HUDEP-2 (cell line): Measurements from ENCODE around the gene EIF5A.
A peak's percentile ranks its signal among the peaks of the same experiment; 100 is the strongest.

Experiments
- DNase-seq, 76 experiments: peaks; one replicate each; lab custom pipeline; 2025; ENCODE audit not compliant: unreplicated experiment in 76 of 76; lab: John Stamatoyannopoulos, UW

EIF5A gene

GRCh38 chr17:7283471-7284216 lies 23.8 kb upstream of the EIF5A start:
- no peak for DNase-seq

GRCh38 chr17:7284911-7285310 lies 22.5 kb upstream of the EIF5A start:
- DNase-seq = no peak

DNA sequence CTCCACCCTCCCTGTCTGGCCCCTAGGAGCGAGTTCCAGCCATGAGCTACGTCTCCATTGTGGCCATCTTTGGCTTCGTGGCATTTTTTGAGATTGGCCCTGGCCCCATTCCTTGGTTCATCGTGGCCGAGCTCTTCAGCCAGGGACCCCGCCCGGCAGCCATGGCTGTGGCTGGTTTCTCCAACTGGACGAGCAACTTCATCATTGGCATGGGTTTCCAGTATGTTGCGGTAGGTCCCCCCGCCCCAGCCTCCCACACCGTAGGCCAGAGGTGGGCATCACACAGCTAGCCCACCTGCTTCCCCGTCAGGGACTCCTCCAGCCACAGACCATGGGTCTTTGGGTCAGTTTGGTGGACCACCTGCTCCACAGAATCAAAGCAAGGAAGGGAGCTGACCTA lies 21.7 kb upstream of the EIF5A start:
- DNase-seq = no peak

DNA sequence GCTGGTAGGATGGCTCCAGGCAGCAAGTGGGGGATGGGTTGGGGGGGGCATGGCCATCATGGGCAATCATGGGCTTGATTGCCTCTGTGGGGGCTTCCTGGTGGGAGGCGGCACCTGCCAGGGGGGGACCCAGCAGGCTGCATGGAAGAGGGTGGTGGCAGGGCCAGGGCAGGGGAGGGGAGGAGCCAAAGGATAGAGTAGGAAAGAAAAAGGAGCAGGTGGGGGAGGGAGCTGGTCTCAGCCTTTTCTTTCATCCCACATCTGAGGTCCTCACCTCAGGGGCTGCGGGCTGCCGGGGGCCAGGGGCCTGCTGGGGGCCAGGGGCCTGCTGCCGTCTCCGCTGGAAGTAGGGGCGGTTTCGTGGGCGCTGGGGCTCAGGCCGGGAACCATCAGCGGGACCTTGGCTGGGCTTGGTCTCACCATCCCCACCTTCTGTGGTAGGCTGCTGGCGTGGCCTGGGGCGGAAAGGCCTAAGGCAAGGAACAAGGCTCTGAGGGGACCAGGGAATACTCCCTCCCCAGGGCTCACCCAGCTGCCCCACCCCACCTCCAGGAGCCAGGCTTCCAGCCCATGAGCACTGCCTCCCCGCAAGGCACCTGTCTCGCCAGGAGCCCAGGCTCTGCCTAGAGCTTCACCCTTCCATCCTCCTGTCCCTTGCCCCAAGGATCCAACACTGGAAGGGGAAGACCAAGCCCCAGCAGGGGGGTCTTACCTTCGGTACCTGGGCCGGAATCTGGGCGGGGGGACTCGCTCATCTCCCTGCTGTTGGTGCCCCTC lies 18.0 kb upstream of the EIF5A start:
- peak in 1 of 76 experiments; percentile 11 for DNase-seq

DNA sequence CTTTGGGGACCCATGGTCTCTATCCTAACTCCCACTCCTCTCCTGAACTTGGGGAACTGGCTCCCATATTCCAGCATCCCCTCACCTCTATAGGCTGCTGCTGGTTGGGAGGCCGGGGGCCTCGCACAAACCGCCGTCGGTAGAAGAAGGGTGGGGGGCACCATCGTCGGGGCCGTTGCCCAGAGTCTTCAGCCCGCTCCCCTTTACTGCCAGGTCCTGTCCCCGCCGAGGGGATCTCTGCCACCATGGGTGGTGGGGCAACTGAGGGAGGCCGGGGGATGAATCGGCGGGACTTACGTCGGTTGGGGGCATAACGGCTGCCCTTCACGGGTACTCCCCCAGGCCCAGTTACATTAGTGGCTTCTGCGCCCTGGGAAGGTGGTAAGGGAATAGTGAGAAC lies 17.3 kb upstream of the EIF5A start:
- DNase-seq = no peak

DNA sequence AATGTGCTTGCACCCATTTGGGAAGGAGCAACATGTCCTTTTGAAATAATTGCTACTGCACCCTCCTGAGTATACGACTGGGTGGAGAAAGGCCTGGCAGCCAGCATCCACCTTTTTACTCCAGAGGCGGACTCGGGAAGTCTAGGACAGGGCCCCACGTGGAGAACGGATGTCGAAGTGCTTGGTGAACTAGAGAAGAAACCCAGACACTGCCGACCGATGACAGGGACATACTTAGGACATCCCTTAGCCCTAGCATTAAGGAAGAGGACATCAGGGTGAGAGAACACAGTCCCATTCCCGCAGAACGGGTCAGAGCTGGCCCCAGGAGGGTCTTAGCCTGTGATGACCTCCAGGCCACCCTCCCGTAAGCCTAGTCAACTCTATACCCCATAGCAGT lies 16.7 kb upstream of the EIF5A start:
- no peak for DNase-seq

DNA sequence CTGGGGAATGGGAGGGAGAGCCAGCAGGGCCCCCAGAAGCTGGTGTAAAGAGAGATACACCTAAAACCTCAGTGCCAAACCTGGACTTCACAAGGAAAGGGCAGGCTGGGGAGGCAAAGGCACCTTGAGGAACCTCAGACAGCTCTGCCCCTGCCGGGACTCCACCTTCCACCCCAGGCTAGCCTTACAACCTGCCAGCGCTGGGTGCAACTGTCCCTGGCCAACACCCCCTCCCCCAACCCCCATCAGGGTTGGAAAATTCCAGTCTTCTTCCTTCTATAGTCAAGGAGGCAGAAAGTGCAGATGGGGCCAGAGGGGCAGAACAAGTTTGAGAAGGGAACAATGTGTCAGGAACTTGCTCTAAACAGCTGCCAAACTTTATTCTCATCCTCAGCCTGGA lies 15.2 kb upstream of the EIF5A start:
- DNase-seq = no peak

GRCh38 chr17:7292729-7293128 lies 14.7 kb upstream of the EIF5A start:
- DNase-seq = no peak

- peak in 4 of 76 experiments; percentile 14 to 44 (median 26) for DNase-seq
Observed at GRCh38 chr17:7293159-7293558, 14.3 kb upstream of the EIF5A start.

DNA sequence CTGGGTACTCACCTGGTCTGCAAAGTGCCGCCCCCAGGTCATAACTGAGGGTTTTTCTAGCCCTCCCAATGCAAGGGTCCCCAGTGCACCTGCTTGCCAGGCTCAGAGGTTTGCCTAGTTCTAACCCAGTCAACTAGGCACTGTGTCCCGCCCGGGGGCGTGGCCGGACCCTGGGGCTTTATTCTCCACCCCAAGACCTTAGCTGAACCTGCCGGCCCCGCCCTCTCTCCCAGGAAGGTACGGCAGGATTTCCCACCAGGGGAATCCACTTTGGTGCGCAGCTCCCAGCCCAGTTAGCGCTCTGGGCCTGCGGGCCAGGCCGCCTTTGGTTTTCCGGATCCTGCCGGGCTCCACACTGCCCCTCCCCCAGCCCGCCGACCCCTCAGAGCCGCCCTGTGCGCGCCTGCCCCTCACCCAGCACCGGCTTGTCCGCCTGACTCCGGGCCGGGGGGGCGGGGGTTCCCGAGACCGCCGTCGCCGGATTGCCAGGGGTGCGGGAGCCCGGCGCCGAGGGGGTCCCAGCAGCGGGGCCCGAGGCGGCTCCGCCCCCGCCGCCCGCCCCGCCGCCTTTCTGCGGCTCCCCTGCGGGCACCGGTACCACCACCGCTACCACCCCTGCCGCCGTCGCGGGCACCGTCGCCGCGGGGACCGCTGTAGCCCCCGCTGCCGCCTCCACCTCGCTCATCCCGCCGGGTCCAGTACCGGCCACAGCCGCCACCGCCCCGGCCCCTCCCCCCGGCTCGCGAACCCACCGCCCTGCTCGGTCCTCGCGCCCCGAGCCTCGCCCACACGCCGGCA lies 13.4 kb upstream of the EIF5A start:
- peak in 63 of 76 experiments; percentile 11 to 81 (median 61) for DNase-seq

DNA sequence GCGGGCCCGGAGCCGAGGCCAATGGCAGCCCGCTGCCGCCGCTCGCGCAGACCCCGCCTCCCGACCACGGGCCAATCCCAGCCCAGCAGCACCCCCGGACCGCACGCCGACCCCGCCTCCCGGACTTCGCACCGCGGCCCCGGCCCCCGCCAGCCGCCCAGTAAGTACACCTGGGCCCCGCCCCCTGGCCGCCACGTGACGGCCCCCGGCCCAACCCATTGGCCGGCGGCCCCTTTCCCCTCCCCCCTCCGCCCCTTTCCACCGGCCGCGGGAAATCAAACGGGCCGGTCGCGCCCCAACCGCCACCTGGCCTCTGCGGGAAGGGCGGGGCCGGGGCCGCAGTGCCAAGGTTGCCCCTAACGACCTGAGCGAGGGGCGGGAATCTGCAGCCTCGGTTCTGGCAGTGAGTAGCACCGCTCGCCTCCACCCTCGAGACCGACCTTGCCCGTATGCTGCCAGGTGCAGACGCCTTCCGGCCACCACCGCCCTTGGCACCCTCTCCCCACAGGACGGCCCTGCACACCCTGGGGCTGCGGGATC lies 12.7 kb upstream of the EIF5A start, which contains the start of gene YBX2:
Gene YBX2, minus strand, starts transcription at position 26 of the 540 bp plus-strand sequence. CDS start 139 bp downstream, outside the sequence.
- DNase-seq = peak in 72 of 76 experiments; percentile 75 to 99 (median 94)

GRCh38 chr17:7295230-7296180 lies 11.9 kb upstream of the EIF5A start:
- DNase-seq = peak in 12 of 76 experiments; percentile 6 to 51 (median 32)

GRCh38 chr17:7296189-7296861 lies 11.1 kb upstream of the EIF5A start:
- peak in 64 of 76 experiments; percentile 40 to 90 (median 72) for DNase-seq

DNA sequence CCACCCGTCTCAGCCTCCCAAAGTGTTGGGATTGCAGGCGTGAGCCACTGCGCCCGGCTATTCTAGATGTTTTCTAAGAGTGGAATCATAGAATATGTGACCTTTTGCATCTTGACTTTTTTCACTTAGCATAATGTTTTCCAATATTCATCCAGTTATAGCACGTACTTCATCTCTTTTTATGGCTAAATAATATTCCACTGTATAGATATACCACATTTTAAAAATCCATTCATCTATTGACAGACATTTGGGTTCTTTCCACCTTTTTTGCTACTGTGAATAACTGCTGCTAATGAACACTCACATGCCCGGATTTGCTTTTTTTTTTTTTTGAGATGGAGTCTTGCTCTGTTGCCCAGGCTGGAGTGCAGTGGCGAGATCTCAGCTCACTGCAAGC lies 3.2 kb upstream of the EIF5A start:
- DNase-seq = no peak

DNA sequence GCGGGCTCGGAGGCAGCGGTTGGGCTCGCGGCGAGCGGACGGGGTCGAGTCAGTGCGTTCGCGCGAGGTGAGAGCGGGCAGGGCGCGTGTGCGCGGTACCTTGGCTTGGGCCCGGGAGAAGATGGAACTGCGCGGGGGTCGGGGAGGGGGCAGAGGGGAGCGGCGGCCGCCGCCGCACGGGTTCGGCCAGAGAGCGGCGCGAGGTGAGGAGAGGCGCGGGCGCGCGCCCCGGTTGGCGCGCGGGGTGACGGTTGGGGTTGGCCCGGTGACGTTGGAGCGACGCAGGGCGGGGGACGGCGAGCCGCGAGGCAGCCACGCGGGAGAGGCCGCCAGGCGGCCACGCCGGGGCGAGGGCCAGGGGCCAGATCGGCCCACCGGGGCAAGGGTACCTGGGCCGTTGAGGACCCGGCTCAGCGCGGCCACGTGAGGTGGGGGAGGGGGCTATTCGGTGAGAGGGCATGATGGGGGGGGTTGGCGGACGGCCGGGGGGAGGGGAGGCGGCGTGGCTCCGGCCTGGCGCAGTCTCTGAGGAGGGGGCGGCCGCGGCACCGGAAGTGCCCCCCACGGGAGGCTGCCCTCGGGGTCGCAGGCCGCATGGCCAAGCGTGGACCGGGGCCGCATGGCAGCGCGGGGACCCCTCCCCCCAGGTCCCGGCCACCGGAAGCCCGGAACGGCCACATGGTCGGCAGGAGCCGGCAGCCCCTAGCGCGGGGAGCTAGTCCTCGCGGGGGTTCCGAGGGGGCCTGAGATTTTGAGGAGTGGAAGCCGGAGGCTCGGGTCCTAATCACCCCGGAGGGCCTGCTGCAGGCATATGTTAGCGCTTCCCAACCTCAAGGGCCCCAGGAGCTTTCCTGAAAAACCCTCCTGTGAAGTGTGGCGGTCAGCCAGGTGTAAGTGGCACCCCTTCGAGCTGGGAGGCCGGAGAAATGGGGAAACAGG lies 527 bp downstream of the EIF5A start:
- DNase-seq = peak in 35 of 76 experiments; percentile 7 to 62 (median 34)

DNA sequence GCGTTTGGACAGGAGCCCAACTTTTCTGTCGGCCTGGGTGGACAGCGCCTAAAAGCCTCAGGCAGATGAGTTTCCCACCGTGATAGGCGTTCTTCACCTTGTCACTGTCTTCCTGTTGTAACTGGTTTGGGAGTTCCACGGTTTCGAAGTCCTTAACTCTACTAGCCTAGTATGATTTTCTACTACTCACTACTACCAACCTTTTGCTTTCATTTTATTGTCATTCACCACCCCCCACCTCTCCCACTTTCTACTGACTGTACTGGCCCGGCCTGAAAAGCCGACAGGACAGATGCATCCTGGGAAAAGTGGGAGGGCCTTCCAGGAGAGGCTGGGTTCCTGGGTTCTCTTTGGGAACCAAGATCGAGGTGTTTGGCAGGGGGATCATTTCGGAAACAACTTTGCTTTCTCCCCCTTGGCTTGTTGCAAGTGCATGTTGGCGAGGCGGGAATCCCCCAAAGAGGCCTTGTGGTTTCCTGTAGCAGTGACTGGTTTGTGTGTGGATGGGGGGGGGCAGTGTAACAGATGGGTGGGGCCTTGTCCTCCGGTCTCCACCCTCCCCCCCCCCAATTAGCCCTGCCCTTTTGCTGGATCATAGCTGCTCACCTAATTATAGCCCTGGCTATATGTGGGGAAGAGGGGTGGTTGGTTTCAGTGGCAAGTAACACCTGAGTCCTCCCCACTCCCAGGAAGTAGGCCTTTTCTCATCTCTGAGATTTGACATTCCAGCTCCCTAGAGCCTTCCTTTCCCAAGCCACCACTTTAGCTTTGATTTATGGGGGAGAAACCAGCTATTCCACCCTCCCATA lies 1.4 kb downstream of the EIF5A start:
- peak in 65 of 76 experiments; percentile 32 to 86 (median 69) for DNase-seq

GRCh38 chr17:7309628-7310027 lies 2.2 kb downstream of the EIF5A start:
- no peak for DNase-seq
